Mucosa of stomach (tissue), 1 donor: Measurements from ENCODE around the gene BNIP5.

Source experiments
- H3K27me3 ChIP-seq: one replicate; pipeline ENCODE4 v1.7.0; 2013; ENCODE audit warnings: mild to moderate bottlenecking, low read length; ENCODE audit not compliant: control insufficient read depth, insufficient read depth
- H3K36me3 ChIP-seq: one replicate; pipeline ENCODE4 v1.7.0; 2013; ENCODE audit warnings: low read length; ENCODE audit not compliant: control insufficient read depth, insufficient read depth
- H3K4me1 ChIP-seq: one replicate; pipeline ENCODE4 v1.7.0; 2013; ENCODE audit warnings: mild to moderate bottlenecking, low read length; ENCODE audit not compliant: control insufficient read depth, insufficient read depth
- H3K4me3 ChIP-seq: one replicate; pipeline ENCODE4 v1.7.0; 2013; ENCODE audit warnings: low read length
- H3K9ac ChIP-seq: one replicate; pipeline ENCODE4 v1.7.0; 2013; ENCODE audit warnings: mild to moderate bottlenecking, low read length, moderate library complexity
- H3K9me3 ChIP-seq: one replicate; pipeline ENCODE4 v1.7.0; 2013; ENCODE audit warnings: mild to moderate bottlenecking, low read length, moderate library complexity; ENCODE audit not compliant: control insufficient read depth
- donor health status: Pancreatic carcinoma.

The BNIP5 gene

GRCh38 chr6:36312854-36313648 is 23.6 kb downstream of the BNIP5 start:
- no peaks in the 10 kb centered on the region for H3K36me3 ChIP-seq
- H3K9ac ChIP-seq, result no peak overlapping the region
- H3K4me1 ChIP-seq, result peaks cover 21% of the 10 kb centered on the region
- no peaks in the 10 kb centered on the region for H3K9me3 ChIP-seq
- no peak overlapping the region for H3K4me3 ChIP-seq
- H3K27me3 ChIP-seq, result no peaks in the 10 kb centered on the region

GRCh38 chr6:36309900-36310299 is 26.8 kb downstream of the BNIP5 start:
- H3K27me3 ChIP-seq, result no peaks in the 10 kb centered on the region
- H3K4me1 ChIP-seq, result peaks cover 21% of the 10 kb centered on the region
- no peaks in the 10 kb centered on the region for H3K36me3 ChIP-seq
- H3K9me3 ChIP-seq, result no peaks in the 10 kb centered on the region
- no peak overlapping the region for H3K9ac ChIP-seq
- H3K4me3 ChIP-seq, result no peak overlapping the region

- H3K27me3 ChIP-seq, result no peaks in the 10 kb centered on the region
- H3K9ac ChIP-seq, result no peak overlapping the region
- H3K4me3 ChIP-seq, result no peak overlapping the region
- H3K4me1 ChIP-seq, result peaks cover 15% of the 10 kb centered on the region
- no peaks in the 10 kb centered on the region for H3K36me3 ChIP-seq
- no peaks in the 10 kb centered on the region for H3K9me3 ChIP-seq
Measured at GRCh38 chr6:36309203-36309602, 27.5 kb downstream of the BNIP5 start.

GRCh38 chr6:36308514-36308913 is 28.2 kb downstream of the BNIP5 start:
- H3K9ac ChIP-seq, result no peak overlapping the region
- H3K36me3 ChIP-seq, result no peaks in the 10 kb centered on the region
- H3K27me3 ChIP-seq, result no peaks in the 10 kb centered on the region
- no peak overlapping the region for H3K4me3 ChIP-seq
- peaks cover 11% of the 10 kb centered on the region for H3K4me1 ChIP-seq
- H3K9me3 ChIP-seq, result no peaks in the 10 kb centered on the region

- Histone ChIP-seq H3K27me3 (no peaks in the 10 kb centered on the region), H3K36me3 (no peaks in the 10 kb centered on the region), H3K9me3 (no peaks in the 10 kb centered on the region), H3K9ac (no peak overlapping the region), H3K4me3 (no peak overlapping the region), H3K4me1 (peaks cover 15% of the 10 kb centered on the region)
Measured at GRCh38 chr6:36306375-36306774, 30.3 kb downstream of the BNIP5 start.

GRCh38 chr6:36305885-36306284 is 30.8 kb downstream of the BNIP5 start:
- Histone ChIP-seq H3K36me3 (no peaks in the 10 kb centered on the region), H3K27me3 (no peaks in the 10 kb centered on the region), H3K9me3 (no peaks in the 10 kb centered on the region), H3K4me3 (no peak overlapping the region), H3K9ac (no peak overlapping the region), H3K4me1 (peaks cover 16% of the 10 kb centered on the region)

GRCh38 chr6:36302227-36302976 is 34.3 kb downstream of the BNIP5 start:
- Histone ChIP-seq H3K27me3 (no peaks in the 10 kb centered on the region), H3K4me1 (peaks cover 16% of the 10 kb centered on the region), H3K36me3 (no peaks in the 10 kb centered on the region), H3K9me3 (no peaks in the 10 kb centered on the region), H3K9ac (no peak overlapping the region), H3K4me3 (no peak overlapping the region)

- Histone ChIP-seq H3K36me3 (no peaks in the 10 kb centered on the region), H3K27me3 (no peaks in the 10 kb centered on the region)
Measured at GRCh38 chr6:36301781-36302180, 34.9 kb downstream of the BNIP5 start.

GRCh38 chr6:36301085-36301658 is 35.5 kb downstream of the BNIP5 start:
- Histone ChIP-seq H3K9ac (no peak overlapping the region), H3K27me3 (no peaks in the 10 kb centered on the region), H3K9me3 (no peaks in the 10 kb centered on the region), H3K36me3 (no peaks in the 10 kb centered on the region), H3K4me1 (peaks cover 16% of the 10 kb centered on the region), H3K4me3 (no peak overlapping the region)

More at GRCh38 chr6:36301781-36302180, 34.9 kb downstream of the BNIP5 start:
- H3K4me1 ChIP-seq, result peaks cover 16% of the 10 kb centered on the region
- no peak overlapping the region for H3K9ac ChIP-seq
- no peaks in the 10 kb centered on the region for H3K9me3 ChIP-seq
- no peak overlapping the region for H3K4me3 ChIP-seq

GRCh38 chr6:36298027-36298426 is 38.7 kb downstream of the BNIP5 start:
- Histone ChIP-seq H3K9ac (no peak overlapping the region), H3K4me3 (no peak overlapping the region), H3K27me3 (no peaks in the 10 kb centered on the region)

GRCh38 chr6:36297511-36297910 is 39.2 kb downstream of the BNIP5 start:
- Histone ChIP-seq H3K36me3 (no peaks in the 10 kb centered on the region), H3K27me3 (no peaks in the 10 kb centered on the region), H3K9ac (no peak overlapping the region), H3K9me3 (no peaks in the 10 kb centered on the region), H3K4me1 (peaks cover 12% of the 10 kb centered on the region), H3K4me3 (no peak overlapping the region)

More at GRCh38 chr6:36298027-36298426, 38.7 kb downstream of the BNIP5 start:
- no peaks in the 10 kb centered on the region for H3K36me3 ChIP-seq
- peaks cover 16% of the 10 kb centered on the region for H3K4me1 ChIP-seq
- H3K9me3 ChIP-seq, result no peaks in the 10 kb centered on the region

- Histone ChIP-seq H3K9me3 (no peaks in the 10 kb centered on the region), H3K27me3 (no peaks in the 10 kb centered on the region), H3K4me1 (peaks cover 8% of the 10 kb centered on the region), H3K9ac (no peak overlapping the region), H3K4me3 (no peak overlapping the region), H3K36me3 (no peaks in the 10 kb centered on the region)
Measured at GRCh38 chr6:36297051-36297450, 39.6 kb downstream of the BNIP5 start.
